Bone marrow (tissue), 2 donors: ENCODE measurements around the gene VWA5A.

Source experiments
- DNase-seq, 2 donors: peaks; one replicate each; lab custom pipeline; 2025; lab: John Stamatoyannopoulos, UW

VWA5A gene

GRCh38 chr11:124114942-124115781 lies at the start of gene VWA5A:
Gene VWA5A (plus strand): TSS chr11:124115450. CDS start chr11:124117512, 2,062 bp downstream.
- peak; percentile 32 to 73 for DNase-seq

GRCh38 chr11:124068601-124069110 lies 46.6 kb upstream of the VWA5A start:
- no peak for DNase-seq

GRCh38 chr11:124069429-124070401 lies 45.5 kb upstream of the VWA5A start:
- DNase-seq = no peak

- peak; percentile 12 to 90 for DNase-seq
Measured at GRCh38 chr11:124070915-124071622, 44.2 kb upstream of the VWA5A start.

GRCh38 chr11:124071623-124071948 lies 43.7 kb upstream of the VWA5A start:
- no peak for DNase-seq

- DNase-seq = no peak
Measured at GRCh38 chr11:124072147-124072546, 43.1 kb upstream of the VWA5A start.

- DNase-seq = no peak
Measured at GRCh38 chr11:124074554-124074953, 40.7 kb upstream of the VWA5A start.

GRCh38 chr11:124075492-124075840 lies 39.8 kb upstream of the VWA5A start:
- DNase-seq = no peak

GRCh38 chr11:124075841-124076651 lies 39.2 kb upstream of the VWA5A start:
- no peak for DNase-seq

GRCh38 chr11:124077266-124077665 lies 38.0 kb upstream of the VWA5A start:
- DNase-seq = no peak

- no peak for DNase-seq
Measured at GRCh38 chr11:124078591-124078990, 36.7 kb upstream of the VWA5A start.

- DNase-seq = no peak
Measured at GRCh38 chr11:124079631-124080326, 35.5 kb upstream of the VWA5A start.

GRCh38 chr11:124080327-124081001 lies 34.8 kb upstream of the VWA5A start:
- no peak for DNase-seq

- DNase-seq = no peak
Measured at GRCh38 chr11:124081483-124081882, 33.8 kb upstream of the VWA5A start.

- no peak for DNase-seq
Measured at GRCh38 chr11:124082371-124082770, 32.9 kb upstream of the VWA5A start.

GRCh38 chr11:124085583-124085982 lies 29.7 kb upstream of the VWA5A start:
- DNase-seq = no peak

GRCh38 chr11:124085997-124086846 lies 29.0 kb upstream of the VWA5A start:
- DNase-seq = no peak

GRCh38 chr11:124090996-124091395 lies 24.3 kb upstream of the VWA5A start:
- no peak for DNase-seq

- no peak for DNase-seq
Measured at GRCh38 chr11:124093330-124093729, 21.9 kb upstream of the VWA5A start.
